CD4-positive, alpha-beta T cell (primary cell): ENCODE data around the gene DBP. TPM values are rescaled to one million over a fixed set of nuclear protein-coding genes. Genes with fewer than 3 reads are reported as not detected.
A peak's percentile ranks its signal among the peaks of the same experiment; 100 is the strongest.

Experiments used
- ATAC-seq: fragments of 200-7000 bp; cut with Tn5 transposase; one replicate; pipeline ENCODE4 v1.10.0; 2022; ENCODE audit warnings: mild to moderate bottlenecking; ENCODE audit not compliant: poor library complexity
- CTCF ChIA-PET: fragments of 350-600 bp; sonication (Branson Sonifier 250); formaldehyde crosslinking; loops from one replicate; lab custom pipeline; 2021; ENCODE audit warnings: antibody characterized with exemption, inconsistent platforms; lab: Charles Lee
- POLR2A ChIA-PET: fragments of 350-600 bp; sonication (Branson Sonifier 250); formaldehyde crosslinking; loops from one replicate; lab custom pipeline; 2021; ENCODE audit warnings: antibody characterized with exemption, inconsistent platforms; lab: Charles Lee
- DNase-seq, 14 experiments: peaks; one replicate each; pipeline ENCODE4 v3.0.0-alpha.2; 2013 to 2020; ENCODE audit warnings: mixed read lengths in 2 of 14
- H3K27ac ChIP-seq, 2 donors: one replicate each; pipeline versions ENCODE4 v1.5.1 to v1.7.0; 2013; ENCODE audit warnings: low read length in 2 of 2, low read depth in 1 of 2, mild to moderate bottlenecking in 1 of 2
- H3K27me3 ChIP-seq, 2 experiments: 1 replicate in 1 of 2; 2 replicates in 1 of 2; pipeline versions ENCODE4 v1.6.1 to v1.7.0; 2013; ENCODE audit warnings: low read length in 2 of 2, control low read depth in 1 of 2, mild to moderate bottlenecking in 1 of 2, moderate library complexity in 1 of 2; ENCODE audit not compliant: insufficient read depth in 2 of 2, control insufficient read depth in 1 of 2
- H3K36me3 ChIP-seq: one replicate; pipeline ENCODE4 v1.6.1; 2013; ENCODE audit warnings: low read length, control low read depth; ENCODE audit not compliant: insufficient read depth
- H3K4me1 ChIP-seq: one replicate; pipeline ENCODE4 v1.6.1; 2013; ENCODE audit warnings: low read length, control low read depth; ENCODE audit not compliant: insufficient read depth
- H3K4me3 ChIP-seq: one replicate; pipeline ENCODE4 v1.5.1; 2013; ENCODE audit warnings: mild to moderate bottlenecking, low read length, moderate library complexity
- H3K9me3 ChIP-seq, 2 experiments: 1 replicate in 1 of 2; 2 replicates in 1 of 2; pipeline versions ENCODE4 v1.6.1 to v1.7.0; 2013; ENCODE audit warnings: low read length in 2 of 2, mild to moderate bottlenecking in 2 of 2, control low read depth in 1 of 2, moderate library complexity in 1 of 2; ENCODE audit not compliant: control insufficient read depth in 1 of 2, insufficient read depth in 1 of 2
- H3K27ac Mint-ChIP-seq: one replicate; pipeline ENCODE4 v1.8.0; 2020; ENCODE audit warnings: mixed read lengths
- H3K27me3 Mint-ChIP-seq: one replicate; pipeline ENCODE4 v1.8.0; 2021; ENCODE audit warnings: mixed read lengths
- H3K36me3 Mint-ChIP-seq: one replicate; pipeline ENCODE4 v1.8.0; 2021; ENCODE audit warnings: low read depth, mixed read lengths
- H3K4me1 Mint-ChIP-seq: one replicate; pipeline ENCODE4 v1.8.0; 2021; ENCODE audit warnings: low read depth, mixed read lengths
- H3K4me3 Mint-ChIP-seq: one replicate; pipeline ENCODE4 v1.8.0; 2020; ENCODE audit warnings: mild to moderate bottlenecking, mixed read lengths
- H3K9me3 Mint-ChIP-seq: one replicate; pipeline ENCODE4 v1.8.0; 2020; ENCODE audit warnings: mixed read lengths
- CTCF ChIP-seq: fragments of 200-600 bp; IDR thresholded peaks from one replicate; pipeline ENCODE4 v1.8.0; 2022; ENCODE audit warnings: antibody characterized with exemption, mild to moderate bottlenecking
- intact Hi-C, 2 experiments: fragments of 100-400 bp; cut with DNase I in 1 of 2; cut with micrococcal nuclease in 1 of 2; formaldehyde crosslinking; loops; one replicate each; pipeline versions ENCODE4 v1.15.1 to v1.9.0; 2023 to 2025; cut with DNase I, micrococcal nuclease
- total RNA-seq, 174 experiments: library from RNA in 2 of 174; stranded (reverse) in 2 of 174; gene quantifications; one replicate each; pipeline ENCODE4 v1.2.3 and lab custom pipeline; 2021 to 2026

Gene DBP
- total RNA-seq, 2 experiments from 2014 or later = 48.3 to 55.6 TPM

DNA sequence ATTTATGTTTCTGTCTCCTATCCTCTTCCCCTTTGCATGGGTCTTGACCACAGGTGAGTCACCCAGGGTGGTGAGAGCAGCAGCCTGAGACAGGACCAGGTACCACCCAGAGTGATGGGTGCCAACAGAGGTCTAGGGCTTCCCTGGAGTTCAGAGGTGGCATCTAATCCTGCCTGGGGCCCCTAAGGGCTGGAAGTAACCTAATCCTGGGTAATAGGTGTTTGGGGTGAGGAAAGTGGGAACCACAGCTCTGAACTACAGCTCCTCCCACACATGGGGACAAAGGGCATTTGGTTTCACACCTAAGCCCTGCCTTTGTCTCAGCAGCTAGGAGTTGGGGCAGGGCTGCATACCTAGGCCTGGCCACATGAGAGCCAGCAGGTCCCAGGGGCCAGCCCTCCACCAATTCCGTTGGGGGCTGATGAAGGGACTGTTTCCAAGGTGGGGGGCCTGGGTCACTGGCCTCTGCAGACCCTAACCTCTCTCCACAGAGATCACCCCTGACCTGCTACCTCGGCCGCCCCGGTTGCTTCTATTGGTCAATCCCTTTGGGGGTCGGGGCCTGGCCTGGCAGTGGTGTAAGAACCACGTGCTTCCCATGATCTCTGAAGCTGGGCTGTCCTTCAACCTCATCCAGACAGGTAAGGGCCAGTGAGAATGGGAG lies 9.8 kb downstream of the DBP start:
- no peak overlapping the region for H3K4me3 ChIP-seq
- ATAC-seq (no peak), DNase-seq (peak in 4 of 14 experiments; percentile 18 to 51 (median 36))
- no peaks in the 10 kb centered on the region for H3K27me3 ChIP-seq
- Mint-ChIP-seq H3K4me3 (no peak overlapping the region), H3K27ac (no peak overlapping the region), H3K9me3 (no peaks in the 10 kb centered on the region), H3K4me1 (peaks cover 37% of the 10 kb centered on the region), H3K27me3 (no peaks in the 10 kb centered on the region), H3K36me3 (peaks cover 49% of the 10 kb centered on the region)
- ChIA-PET CTCF (interaction anchor here (0.7 kb wide), 1 partner anchor 98 kb away, joined by 3 read pairs; no protein-coding TSS in a partner anchor), POLR2A (interaction anchor here (1.1 to 5.0 kb wide), 3 partner anchors 9 to 18 kb away, joined by 4 to 33 read pairs (median 7); partner anchors contain the start of genes DBP, RPL18 and SPHK2)
- intact Hi-C loops = loop anchor here in 1 of 2 experiments (10.0 kb wide), 1 partner anchor 367 kb away; the partner anchor contains the start of genes GYS1 and RUVBL2
- peaks cover 43% of the 10 kb centered on the region for H3K4me1 ChIP-seq
- peaks cover 39% of the 10 kb centered on the region for H3K36me3 ChIP-seq
- TF ChIP-seq CTCF = no peak
- H3K9me3 ChIP-seq = no peaks in the 10 kb centered on the region
- H3K27ac ChIP-seq = no peak overlapping the region

DNA sequence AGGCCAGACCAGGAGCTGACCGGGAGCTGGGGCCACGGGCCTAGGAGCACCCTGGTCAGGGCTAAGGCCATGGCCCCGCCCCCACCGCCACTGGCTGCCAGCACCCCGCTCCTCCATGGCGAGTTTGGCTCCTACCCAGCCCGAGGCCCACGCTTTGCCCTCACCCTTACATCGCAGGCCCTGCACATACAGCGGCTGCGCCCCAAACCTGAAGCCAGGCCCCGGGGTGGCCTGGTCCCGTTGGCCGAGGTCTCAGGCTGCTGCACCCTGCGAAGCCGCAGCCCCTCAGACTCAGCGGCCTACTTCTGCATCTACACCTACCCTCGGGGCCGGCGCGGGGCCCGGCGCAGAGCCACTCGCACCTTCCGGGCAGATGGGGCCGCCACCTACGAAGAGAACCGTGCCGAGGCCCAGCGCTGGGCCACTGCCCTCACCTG lies 11.3 kb downstream of the DBP start:
- H3K36me3 ChIP-seq = peaks cover 25% of the 10 kb centered on the region
- ChIA-PET CTCF (no interaction called here), POLR2A (no interaction called here)
- Mint-ChIP-seq H3K27me3 (no peaks in the 10 kb centered on the region), H3K9me3 (no peaks in the 10 kb centered on the region), H3K36me3 (peaks cover 44% of the 10 kb centered on the region), H3K27ac (peak overlapping the region; percentile 32), H3K4me1 (peaks cover 29% of the 10 kb centered on the region), H3K4me3 (no peak overlapping the region)
- intact Hi-C loops = loop anchor here in 1 of 2 experiments (10.0 kb wide), 1 partner anchor 369 kb away; the partner anchor contains the start of genes GYS1 and RUVBL2
- no peak for TF ChIP-seq CTCF
- H3K9me3 ChIP-seq = no peaks in the 10 kb centered on the region
- H3K27ac ChIP-seq = no peak overlapping the region
- no peaks in the 10 kb centered on the region for H3K27me3 ChIP-seq
- ATAC-seq (no peak), DNase-seq (peak in 2 of 14 experiments; percentile 14 to 43)
- peaks cover 40% of the 10 kb centered on the region for H3K4me1 ChIP-seq
- no peak overlapping the region for H3K4me3 ChIP-seq

DNA sequence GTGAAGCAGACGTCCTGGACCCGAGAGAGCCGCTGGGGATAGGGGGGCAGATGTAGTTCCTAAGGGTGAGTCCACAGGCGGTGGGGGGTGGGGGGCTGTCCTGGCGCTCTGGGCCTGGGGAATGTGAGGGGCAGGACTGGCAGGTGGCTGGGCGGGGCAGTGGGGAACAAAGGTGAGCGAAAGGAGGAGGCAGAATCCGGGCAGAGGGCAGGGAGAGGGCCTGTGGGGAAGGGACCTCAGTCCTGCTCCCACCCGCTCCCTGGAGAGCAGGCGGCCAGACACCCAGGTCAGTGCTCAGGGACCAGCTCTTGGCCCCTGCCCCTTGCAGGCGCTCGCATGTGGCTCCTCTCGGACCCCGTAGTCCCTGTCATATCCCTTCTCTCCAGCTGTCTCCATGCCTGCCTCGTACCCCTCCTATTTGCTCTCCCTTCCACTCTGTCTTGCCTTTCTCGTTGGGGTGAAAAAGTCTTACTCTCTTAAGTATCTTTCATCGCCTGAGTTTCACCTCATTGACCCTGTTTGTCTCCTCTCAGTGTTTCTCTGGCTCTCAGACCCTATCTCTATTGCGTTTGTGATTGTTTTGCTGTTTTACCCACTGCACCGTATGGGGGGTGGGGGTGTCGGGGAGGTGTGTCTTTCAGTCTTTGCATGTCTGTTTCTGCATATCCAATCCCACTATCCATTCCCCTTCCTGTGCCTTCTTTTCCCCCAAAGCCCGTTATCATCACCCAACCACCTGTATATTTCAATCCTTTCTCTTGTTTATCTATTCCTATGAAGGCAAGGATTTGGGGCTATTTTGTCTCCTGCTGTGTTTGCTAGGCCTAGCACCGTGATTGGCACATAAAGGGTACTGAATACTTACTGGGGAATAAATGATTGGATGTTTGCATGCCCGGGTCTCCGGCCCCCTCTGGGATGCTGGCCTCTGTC lies 12.1 kb downstream of the DBP start:
- H3K36me3 ChIP-seq = peaks cover 16% of the 10 kb centered on the region
- TF ChIP-seq CTCF = no peak
- H3K9me3 ChIP-seq = no peaks in the 10 kb centered on the region
- ATAC-seq (no peak), DNase-seq (peak in 2 of 14 experiments; percentile 15 to 48)
- POLR2A ChIA-PET = interaction anchor here (3.1 to 3.6 kb wide), 2 partner anchors 9 to 12 kb away, joined by 34 to 38 read pairs; partner anchors contain the start of gene DBP
- H3K36me3 Mint-ChIP-seq = peaks cover 36% of the 10 kb centered on the region
- H3K27me3 ChIP-seq = no peaks in the 10 kb centered on the region
- H3K4me3 ChIP-seq = no peak overlapping the region
- peaks cover 36% of the 10 kb centered on the region for H3K4me1 ChIP-seq
- peak overlapping the region; percentile 86 for H3K4me3 Mint-ChIP-seq
- peak overlapping the region; percentile 77 for H3K27ac Mint-ChIP-seq
- H3K27ac ChIP-seq = peak overlapping the region; percentile 21 to 57
- H3K9me3 Mint-ChIP-seq = no peaks in the 10 kb centered on the region
- H3K27me3 Mint-ChIP-seq = no peaks in the 10 kb centered on the region
- CTCF ChIA-PET = no interaction called here
- intact Hi-C loops = loop anchor here in 1 of 2 experiments (1.0 to 10.0 kb wide), 2 partner anchors 9 to 370 kb away; partner anchors contain the start of genes GYS1 and RUVBL2
- peaks cover 31% of the 10 kb centered on the region for H3K4me1 Mint-ChIP-seq
